HUES48 (cell line): Measurements from ENCODE around the gene HK1.

Source experiments
- H3K27ac ChIP-seq: one replicate; pipeline ENCODE4 v1.7.0; 2013; ENCODE audit warnings: low read depth, low read length, inconsistent platforms
- H3K27me3 ChIP-seq: 2 replicates; pipeline ENCODE4 v1.6.1; 2013; ENCODE audit warnings: mild to moderate bottlenecking, low read length; ENCODE audit not compliant: control insufficient read depth, insufficient read depth
- H3K36me3 ChIP-seq: 2 replicates; pipeline ENCODE4 v1.6.1; 2013; ENCODE audit warnings: low read length; ENCODE audit not compliant: control insufficient read depth, insufficient read depth
- H3K4me1 ChIP-seq: 2 replicates; pipeline ENCODE4 v1.6.1; 2013; ENCODE audit warnings: mild to moderate bottlenecking, low read length; ENCODE audit not compliant: control insufficient read depth, insufficient read depth
- H3K4me3 ChIP-seq: 2 replicates; pipeline ENCODE4 v1.5.1; 2013; ENCODE audit warnings: mild to moderate bottlenecking, low read depth, low read length
- H3K9ac ChIP-seq: 2 replicates; pipeline ENCODE4 v1.6.1; 2013; ENCODE audit warnings: mild to moderate bottlenecking, low read depth, low read length, moderate library complexity
- H3K9me3 ChIP-seq: 2 replicates; pipeline ENCODE4 v1.6.1; 2013; ENCODE audit warnings: low read length; ENCODE audit not compliant: control insufficient read depth, insufficient read depth

Gene HK1

DNA sequence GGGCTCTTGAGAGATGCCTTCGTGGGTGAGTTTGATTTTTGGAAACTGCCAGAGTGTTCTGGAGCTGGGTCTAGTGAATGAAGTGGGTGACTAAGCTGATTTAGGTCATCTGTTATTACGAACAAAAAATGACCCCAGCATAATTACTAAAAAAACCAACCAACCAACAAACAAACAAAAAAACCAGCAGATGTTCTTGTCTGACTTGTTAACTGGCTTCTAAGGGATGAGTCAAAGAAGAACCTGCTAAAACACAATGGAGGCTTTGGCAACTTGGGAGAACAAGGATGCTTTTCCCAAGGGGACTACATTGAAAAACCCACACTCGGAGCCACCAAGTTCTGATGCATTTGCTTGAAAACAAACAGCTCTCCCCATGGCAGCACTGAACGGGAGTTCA lies 126.9 kb downstream of the HK1 start:
- Histone ChIP-seq H3K27me3 (no peaks in the 10 kb centered on the region), H3K27ac (no peak overlapping the region)

DNA sequence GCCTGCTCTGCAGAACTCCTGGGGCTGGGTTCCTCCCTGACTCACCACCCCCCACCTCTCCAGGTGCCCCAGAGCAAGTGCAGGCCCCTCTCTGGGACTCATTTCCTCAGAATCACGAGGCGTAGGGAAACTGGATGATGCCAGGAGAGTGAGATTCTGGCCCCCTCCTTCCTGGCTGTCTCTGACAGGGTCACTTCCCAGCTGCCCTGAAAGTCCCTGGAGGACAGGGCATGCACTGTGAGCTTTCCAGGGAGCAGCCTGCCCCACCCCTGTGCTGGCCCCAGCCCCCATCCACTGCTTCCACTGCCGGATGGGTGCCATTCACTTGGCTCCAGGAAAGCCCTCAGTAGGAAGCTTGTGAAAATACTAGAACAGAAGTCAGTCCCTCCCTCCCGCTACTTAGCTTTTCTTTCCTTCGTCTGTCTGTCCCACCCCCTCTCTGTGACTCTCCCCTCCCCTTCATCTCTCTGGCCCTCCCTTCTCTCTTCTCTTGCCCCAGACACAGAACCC lies 128.1 kb downstream of the HK1 start:
- Histone ChIP-seq H3K9me3 (no peaks in the 10 kb centered on the region), H3K27me3 (no peaks in the 10 kb centered on the region), H3K4me3 (no peak overlapping the region), H3K36me3 (peaks cover 20% of the 10 kb centered on the region), H3K9ac (no peak overlapping the region), H3K4me1 (peaks cover 3% of the 10 kb centered on the region; the same call in 1 of the 2 replicates), H3K27ac (peak overlapping the region; percentile 51)

More for the DNA sequence above, 126.9 kb downstream of the HK1 start:
- peaks cover 31% of the 10 kb centered on the region for H3K36me3 ChIP-seq
- H3K9me3 ChIP-seq = no peaks in the 10 kb centered on the region
- peaks cover 3% of the 10 kb centered on the region; the same call in 1 of the 2 replicates for H3K4me1 ChIP-seq
- H3K9ac ChIP-seq = no peak overlapping the region
- no peak overlapping the region for H3K4me3 ChIP-seq

DNA sequence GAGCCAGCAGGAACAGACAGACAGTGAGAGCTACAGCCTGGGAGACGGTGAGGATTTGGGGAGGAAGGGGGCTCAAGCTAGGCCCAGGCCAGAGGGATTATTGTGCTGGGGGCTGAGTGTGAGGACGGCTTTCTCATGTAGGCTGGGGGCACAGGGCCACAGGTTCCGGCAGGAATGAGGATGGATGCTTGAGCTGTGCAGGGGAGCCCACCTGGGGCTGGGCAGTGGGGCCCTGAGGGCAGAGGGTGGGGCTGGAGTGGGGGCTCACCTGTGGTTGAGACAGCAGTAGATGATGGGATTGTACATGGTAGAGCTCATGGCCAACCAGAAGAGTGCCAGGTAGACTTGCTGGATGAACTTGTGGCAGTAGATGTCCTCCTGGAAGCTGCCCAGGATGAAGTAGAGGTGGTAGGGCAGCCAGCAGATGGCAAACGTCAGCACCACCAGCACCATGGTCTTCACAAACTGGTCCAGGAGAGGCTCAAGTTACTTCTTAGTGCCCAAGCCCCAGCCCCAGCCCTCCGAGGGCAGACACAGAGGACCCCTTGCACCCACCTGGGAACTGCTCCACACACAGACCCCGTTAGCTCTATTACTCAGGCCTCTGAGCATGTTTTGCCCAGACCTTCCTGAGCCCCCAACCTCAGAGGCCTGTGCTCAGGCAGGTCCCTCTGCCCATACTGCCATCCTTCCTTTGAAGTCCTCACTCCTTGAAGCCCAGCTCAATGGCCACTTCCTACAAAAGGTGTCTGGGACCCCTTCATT lies 128.7 kb downstream of the HK1 start:
- Histone ChIP-seq H3K27ac (no peak overlapping the region), H3K4me3 (no peak overlapping the region), H3K9ac (no peak overlapping the region), H3K27me3 (no peaks in the 10 kb centered on the region), H3K36me3 (peaks cover 14% of the 10 kb centered on the region), H3K4me1 (peaks cover 3% of the 10 kb centered on the region; the same call in 1 of the 2 replicates), H3K9me3 (no peaks in the 10 kb centered on the region)

DNA sequence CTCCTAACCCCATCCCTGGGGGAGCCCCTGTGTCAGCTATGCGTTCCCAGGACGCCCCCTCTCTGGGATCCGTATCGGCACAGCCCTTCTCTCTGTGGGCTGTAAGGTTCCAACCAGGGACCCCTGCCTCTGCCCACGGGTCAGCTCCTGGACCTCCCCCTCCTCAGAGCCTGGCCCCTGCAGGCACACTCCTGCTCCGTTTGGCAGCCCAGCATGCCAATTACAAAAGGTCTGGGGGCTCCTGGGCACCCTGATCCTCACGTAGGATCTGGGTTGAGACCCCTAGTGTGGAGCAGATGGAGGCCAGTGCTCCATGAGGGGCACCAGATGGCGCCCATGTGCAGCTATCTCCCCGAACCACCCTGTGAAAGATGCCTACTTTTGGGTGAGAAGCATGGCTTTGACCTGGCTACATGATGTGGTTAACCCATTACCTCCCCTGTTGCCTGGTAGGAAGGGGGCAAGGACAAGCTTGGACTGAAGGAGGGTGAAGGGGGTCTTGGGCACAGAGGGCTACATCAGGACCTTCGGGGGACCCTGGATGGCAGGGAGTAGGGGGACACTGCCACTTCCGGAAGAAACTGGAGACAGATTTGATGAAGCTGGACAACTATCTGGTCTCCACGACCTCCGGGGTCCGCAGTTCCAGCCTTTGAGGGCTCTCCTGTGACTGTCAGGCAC lies 129.5 kb downstream of the HK1 start:
- no peaks in the 10 kb centered on the region for H3K9me3 ChIP-seq
- H3K4me3 ChIP-seq = no peak overlapping the region
- peaks cover 10% of the 10 kb centered on the region for H3K36me3 ChIP-seq
- no peaks in the 10 kb centered on the region for H3K27me3 ChIP-seq
- H3K27ac ChIP-seq = no peak overlapping the region
- no peak overlapping the region for H3K9ac ChIP-seq
- H3K4me1 ChIP-seq = peaks cover 3% of the 10 kb centered on the region; the same call in 1 of the 2 replicates

DNA sequence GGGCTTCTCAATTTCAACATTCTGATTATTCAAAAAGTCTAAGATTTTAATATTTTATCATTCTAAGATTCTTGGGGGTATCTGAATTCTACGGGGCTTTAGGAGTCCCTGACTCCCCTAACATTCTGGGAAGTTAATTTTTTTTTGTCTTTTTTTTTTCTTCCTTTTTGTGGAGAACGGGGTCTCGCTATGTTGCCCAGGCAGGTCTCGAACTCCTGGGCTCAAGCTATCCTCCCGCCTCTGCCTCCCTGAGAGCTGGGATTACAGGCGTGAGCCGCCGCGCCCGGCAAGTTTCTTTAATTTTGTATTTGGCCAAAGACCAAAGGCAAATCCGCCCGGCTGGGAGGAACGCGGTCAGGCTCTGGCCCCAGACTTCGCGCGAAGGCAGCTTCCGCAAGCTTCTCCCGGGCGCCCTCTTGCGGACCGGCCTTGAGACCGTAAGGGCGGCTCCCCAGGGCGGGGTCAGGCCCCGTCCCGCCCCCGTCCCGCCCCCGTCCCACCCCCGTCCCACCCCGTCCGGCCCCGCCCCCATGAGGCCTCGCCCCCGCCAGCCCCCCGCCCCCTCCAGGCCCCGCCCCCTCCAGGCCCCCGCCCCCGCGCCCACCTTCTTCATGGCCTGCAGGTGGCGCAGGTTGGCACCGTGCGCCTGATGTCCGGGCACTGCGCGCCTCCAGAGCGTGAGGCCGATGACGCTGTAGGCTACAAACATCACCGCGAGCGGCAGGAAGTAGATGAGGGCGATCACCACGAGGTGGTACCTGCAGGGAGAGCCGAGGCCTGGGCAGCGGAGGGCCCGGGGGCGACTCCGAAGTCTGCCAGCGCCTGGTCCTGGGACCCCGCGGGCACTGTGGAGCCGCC lies 130.3 kb downstream of the HK1 start:
- Histone ChIP-seq H3K4me1 (peaks cover 3% of the 10 kb centered on the region; the same call in 1 of the 2 replicates), H3K36me3 (0 out of 2 replicates have a peak, but pooled peaks cover 4% of the 10 kb centered on the region), H3K4me3 (peak overlapping the region; percentile 20; the same call in 1 of the 2 replicates), H3K9me3 (no peaks in the 10 kb centered on the region), H3K27ac (no peak overlapping the region), H3K27me3 (no peaks in the 10 kb centered on the region), H3K9ac (peak overlapping the region; percentile 47; the same call in 1 of the 2 replicates)

DNA sequence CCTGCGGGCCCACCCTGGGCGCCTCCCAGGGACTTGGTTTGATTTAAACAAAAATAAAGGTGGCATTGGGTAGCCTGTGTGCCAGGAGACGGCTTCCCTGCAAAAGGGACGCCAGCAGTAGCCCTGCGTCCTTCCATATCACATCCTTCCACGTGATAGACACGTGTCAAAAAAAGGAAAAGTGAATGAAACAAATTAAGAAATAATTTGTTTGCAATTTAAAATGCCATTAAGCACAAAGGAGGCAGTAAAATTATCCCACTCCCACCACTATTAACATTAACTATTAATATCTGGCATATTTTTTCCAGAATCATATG lies 130.8 kb downstream of the HK1 start:
- H3K9me3 ChIP-seq = no peaks in the 10 kb centered on the region
- peak overlapping the region; percentile 47; the same call in 1 of the 2 replicates for H3K9ac ChIP-seq
- H3K4me1 ChIP-seq = peaks cover 3% of the 10 kb centered on the region; the same call in 1 of the 2 replicates
- H3K36me3 ChIP-seq = 0 out of 2 replicates have a peak, but pooled peaks cover under 1% of the 10 kb centered on the region
- no peaks in the 10 kb centered on the region for H3K27me3 ChIP-seq
- no peak overlapping the region for H3K27ac ChIP-seq
- H3K4me3 ChIP-seq = peak overlapping the region; percentile 20; the same call in 1 of the 2 replicates

DNA sequence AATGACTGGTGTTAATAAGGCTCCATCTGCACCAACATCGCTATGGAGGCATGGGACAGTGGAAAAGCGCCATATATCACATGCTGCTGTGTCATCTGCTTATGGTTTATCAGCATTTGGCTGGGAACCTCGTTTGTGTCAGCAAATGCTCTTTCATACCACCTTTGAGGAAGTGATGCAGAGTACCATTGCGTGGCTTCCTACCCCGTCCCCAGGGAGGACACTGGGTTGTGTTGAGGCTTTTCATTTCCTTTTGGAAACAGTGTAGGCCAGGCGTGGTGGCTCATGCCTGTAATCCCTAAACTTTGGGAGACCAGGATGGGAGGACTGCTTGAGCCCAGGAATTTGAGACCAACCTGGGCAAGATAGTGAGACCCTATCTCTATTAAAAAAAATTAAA lies 131.7 kb downstream of the HK1 start:
- Histone ChIP-seq H3K9me3 (no peaks in the 10 kb centered on the region), H3K27me3 (no peaks in the 10 kb centered on the region), H3K36me3 (no peaks in the 10 kb centered on the region), H3K27ac (no peak overlapping the region), H3K4me1 (peaks cover 3% of the 10 kb centered on the region; the same call in 1 of the 2 replicates), H3K4me3 (no peak overlapping the region), H3K9ac (no peak overlapping the region)

DNA sequence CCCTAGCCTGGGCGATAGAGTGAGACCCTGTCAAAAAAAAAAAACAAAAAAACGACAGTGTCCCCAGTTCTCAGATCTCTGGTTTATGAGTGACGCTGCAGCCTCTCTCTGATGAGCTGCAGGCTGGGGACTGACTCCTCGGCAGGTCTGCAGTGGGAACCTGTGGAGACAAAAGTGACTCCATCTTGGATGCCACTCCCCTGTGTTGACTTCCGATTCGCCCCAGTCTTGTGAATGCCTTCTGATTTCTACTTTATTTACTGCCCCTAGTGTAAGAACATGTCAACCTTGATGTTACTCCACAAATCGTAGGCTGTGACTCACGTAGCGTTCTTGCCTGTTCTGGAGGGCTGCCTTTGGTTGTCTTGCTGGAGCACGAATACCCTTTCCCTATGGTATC lies 132.2 kb downstream of the HK1 start:
- Histone ChIP-seq H3K27me3 (no peaks in the 10 kb centered on the region), H3K27ac (no peak overlapping the region), H3K4me1 (peaks cover 3% of the 10 kb centered on the region; the same call in 1 of the 2 replicates), H3K36me3 (no peaks in the 10 kb centered on the region), H3K9me3 (no peaks in the 10 kb centered on the region), H3K9ac (no peak overlapping the region), H3K4me3 (no peak overlapping the region)

DNA sequence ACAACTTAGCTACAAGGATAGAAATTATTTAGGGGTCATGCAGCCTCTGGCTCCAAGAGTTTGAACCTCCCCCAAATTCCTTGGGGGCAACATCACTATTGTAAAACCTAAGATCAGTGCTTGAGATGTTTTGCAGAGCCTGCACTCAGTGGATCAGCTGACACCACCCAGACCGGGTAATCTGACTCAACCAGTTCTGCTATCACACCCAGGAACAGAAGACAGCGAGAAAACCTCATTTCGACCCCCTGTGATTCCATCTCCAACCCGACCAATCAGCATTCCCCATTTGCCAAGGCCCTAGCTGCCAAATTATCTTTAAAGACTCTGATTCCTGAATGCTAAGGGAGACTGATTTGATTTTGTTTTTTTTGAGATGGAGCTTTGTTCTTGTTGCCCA lies 133.2 kb downstream of the HK1 start:
- Histone ChIP-seq H3K27ac (no peak overlapping the region), H3K9me3 (no peaks in the 10 kb centered on the region), H3K4me3 (no peak overlapping the region), H3K36me3 (no peaks in the 10 kb centered on the region), H3K27me3 (no peaks in the 10 kb centered on the region), H3K4me1 (peaks cover 3% of the 10 kb centered on the region; the same call in 1 of the 2 replicates), H3K9ac (no peak overlapping the region)

DNA sequence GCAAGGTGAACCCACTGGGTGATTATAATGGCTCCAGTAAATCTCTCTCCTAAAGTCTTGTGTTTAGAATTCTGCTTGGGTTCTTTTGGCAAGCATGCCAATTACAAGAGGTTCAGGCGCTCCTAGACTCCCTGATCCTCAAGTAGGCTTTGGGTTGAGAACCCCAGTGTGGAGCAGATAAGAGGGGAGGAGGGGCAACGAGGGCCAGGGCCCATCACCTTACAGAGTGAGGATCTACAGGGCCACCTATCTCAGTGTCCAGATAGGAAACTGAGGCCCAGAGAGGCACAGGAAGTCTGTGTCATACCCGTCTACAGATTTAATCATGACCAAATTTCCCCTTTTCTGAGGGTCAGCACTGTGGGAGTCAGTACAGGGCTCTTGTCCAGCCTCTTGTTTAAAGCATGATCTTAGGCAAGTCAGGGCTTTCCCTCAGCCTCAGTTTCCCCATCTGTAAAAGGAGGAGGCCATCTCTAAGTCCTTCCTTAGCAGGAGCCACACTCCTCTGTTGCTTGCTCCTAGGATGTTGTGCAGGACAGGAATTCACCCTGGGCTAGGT lies 134.0 kb downstream of the HK1 start:
- H3K4me3 ChIP-seq = no peak overlapping the region
- H3K27me3 ChIP-seq = no peaks in the 10 kb centered on the region
- no peak overlapping the region for H3K9ac ChIP-seq
- no peaks in the 10 kb centered on the region for H3K4me1 ChIP-seq
- H3K9me3 ChIP-seq = no peaks in the 10 kb centered on the region
- H3K27ac ChIP-seq = no peak overlapping the region
- H3K36me3 ChIP-seq = no peaks in the 10 kb centered on the region
